OCI-LY7 (cell line): Measurements from ENCODE around the gene LIPH. TPM values are rescaled to one million over a fixed set of nuclear protein-coding genes. Genes with fewer than 3 reads are reported as not detected.

Experiments
- BruUV-seq: library from RNA; stranded (reverse); fragments of 400-500 nt; replicated peaks from 2 replicates; lab custom pipeline; 2021; lab: Mats Ljungman, UMichigan
- CTCF ChIA-PET: fragments of 300-600 bp; sonication (Branson Sonifier 250); formaldehyde crosslinking; loops from one replicate; lab custom pipeline; 2022; ENCODE audit warnings: antibody characterized with exemption; ENCODE audit not compliant: unreplicated experiment; lab: Charles Lee
- POLR2A ChIA-PET: fragments of 300-600 bp; sonication (Branson Sonifier 250); formaldehyde crosslinking; loops from one replicate; lab custom pipeline; 2022; ENCODE audit warnings: antibody characterized with exemption; lab: Charles Lee
- DNase-seq: peaks from one replicate; pipeline ENCODE4 v3.0.0-alpha.2; 2015; ENCODE audit warnings: low spot score
- H2AFZ ChIP-seq: fragments of 200-600 bp; sonication (generic), shearing (Covaris generic); 2 replicates; pipeline ENCODE4 v1.6.1; 2014; ENCODE audit warnings: mild to moderate bottlenecking, antibody characterized with exemption, low read length, moderate library complexity
- H3K27ac ChIP-seq: fragments of 200-600 bp; sonication (generic); 2 replicates; pipeline ENCODE4 v1.5.1; 2014; ENCODE audit warnings: mixed run types, low read depth, mild to moderate bottlenecking, moderate library complexity, low read length, inconsistent platforms; ENCODE audit not compliant: poor library complexity, severe bottlenecking
- H3K36me3 ChIP-seq: fragments of 200-600 bp; sonication (generic); 2 replicates; pipeline ENCODE4 v1.6.1; 2014; ENCODE audit warnings: mild to moderate bottlenecking, antibody characterized with exemption, low read length, moderate library complexity, mixed read lengths; ENCODE audit not compliant: insufficient read depth
- H3K4me1 ChIP-seq: fragments of 200-600 bp; sonication (generic); 2 replicates; pipeline ENCODE4 v1.5.1; 2014; ENCODE audit warnings: mild to moderate bottlenecking, low read length; ENCODE audit not compliant: insufficient read depth, poor library complexity, severe bottlenecking
- H3K4me2 ChIP-seq: fragments of 200-600 bp; sonication (generic); 2 replicates; pipeline ENCODE4 v1.6.1; 2014; ENCODE audit warnings: mild to moderate bottlenecking, low read length
- H3K4me3 ChIP-seq: fragments of 200-600 bp; sonication (generic); 2 replicates; pipeline ENCODE4 v1.5.1; 2014; ENCODE audit warnings: mild to moderate bottlenecking, low read depth, low read length; ENCODE audit not compliant: poor library complexity, severe bottlenecking
- H3K79me2 ChIP-seq: fragments of 200-600 bp; sonication (generic); 2 replicates; pipeline ENCODE4 v1.6.1; 2016; ENCODE audit warnings: low read depth, mild to moderate bottlenecking, low read length, moderate library complexity, mixed read lengths; ENCODE audit not compliant: insufficient read depth
- H3K9me2 ChIP-seq: fragments of 200-600 bp; sonication (generic); 2 replicates; pipeline ENCODE4 v1.6.1; 2016; ENCODE audit warnings: mild to moderate bottlenecking, low read length, mixed read lengths; ENCODE audit not compliant: insufficient read depth
- H3K9me3 ChIP-seq: fragments of 200-600 bp; sonication (generic); 2 replicates; pipeline ENCODE4 v1.6.1; 2014; ENCODE audit warnings: mild to moderate bottlenecking, mixed run types, low read length, mixed read lengths
- H4K20me1 ChIP-seq: fragments of 200-600 bp; sonication (generic); 2 replicates; pipeline ENCODE4 v1.6.1; 2014; ENCODE audit warnings: mild to moderate bottlenecking, antibody characterized with exemption, low read length, moderate library complexity, mixed read lengths; ENCODE audit not compliant: insufficient read depth
- CTCF ChIP-seq: fragments of 200-600 bp; sonication (generic); conservative IDR thresholded peaks from 2 replicates; pipeline ENCODE4 v1.5.1; 2014; ENCODE audit warnings: mild to moderate bottlenecking, antibody characterized with exemption, low read length, moderate library complexity, mixed read lengths
- EZH2phosphoT487 ChIP-seq: fragments of 200-600 bp; sonication (generic); IDR thresholded peaks from 2 replicates; pipeline ENCODE4 v1.6.1; 2018; ENCODE audit warnings: low read depth, borderline replicate concordance, mild to moderate bottlenecking, mixed run types, antibody characterized with exemption, low read length, moderate library complexity, mixed read lengths
- intact Hi-C: fragments of 100-400 bp; cut with micrococcal nuclease; formaldehyde crosslinking; loops from one replicate; pipeline ENCODE4 v1.10.0; 2022; ENCODE audit not compliant: unreplicated experiment
- total RNA-seq, 2 experiments: library from RNA; depleted of rRNA in 1 of 2; stranded (reverse); fragments of >200 nt in 1 of 2; shearing (Covaris generic) in 1 of 2; gene quantifications; 2 replicates each; pipeline ENCODE4 v1.2.3, GENCODE V29; 2014 to 2022

Gene LIPH
- total RNA-seq, 2 experiments from 2014 or later = not detected

GRCh38 chr3:185537369-185537970 is 14.9 kb downstream of the LIPH start:
- Histone ChIP-seq H3K4me2 (peak overlapping the region; percentile 52), H3K27ac (peak overlapping the region; percentile 31), H2AFZ (peak overlapping the region; percentile 92), H3K4me3 (peak overlapping the region; percentile 13), H3K79me2 (no peaks in the 10 kb centered on the region), H3K9me3 (no peaks in the 10 kb centered on the region), H3K4me1 (peaks cover 10% of the 10 kb centered on the region), H3K9me2 (no peaks in the 10 kb centered on the region), H4K20me1 (no peaks in the 10 kb centered on the region), H3K36me3 (no peaks in the 10 kb centered on the region)
- DNase-seq = peak; percentile 48
- ChIA-PET CTCF (no interaction called here), POLR2A (interaction anchor here (0.7 kb wide), 1 partner anchor 828 kb away, joined by 3 read pairs; no protein-coding TSS in a partner anchor)
- no TSS peak for BruUV-seq
- TF ChIP-seq EZH2phosphoT487 = no peak
- TF ChIP-seq CTCF = no peak
- intact Hi-C loops = no loop called here

- Histone ChIP-seq H4K20me1 (no peaks in the 10 kb centered on the region), H2AFZ (no peak overlapping the region), H3K36me3 (no peaks in the 10 kb centered on the region), H3K4me1 (peaks cover 10% of the 10 kb centered on the region), H3K4me3 (no peak overlapping the region), H3K4me2 (no peak overlapping the region), H3K27ac (no peak overlapping the region), H3K9me2 (no peaks in the 10 kb centered on the region), H3K9me3 (no peaks in the 10 kb centered on the region), H3K79me2 (no peaks in the 10 kb centered on the region)
- ChIA-PET POLR2A (no interaction called here), CTCF (no interaction called here)
- no peak for TF ChIP-seq EZH2phosphoT487
- no peak for TF ChIP-seq CTCF
- no peak for DNase-seq
- no TSS peak for BruUV-seq
- intact Hi-C loops = no loop called here
Measured at GRCh38 chr3:185534511-185534910, 17.9 kb downstream of the LIPH start.

- H3K4me2 ChIP-seq = no peak overlapping the region
- DNase-seq = no peak
- intact Hi-C loops = no loop called here
- H3K36me3 ChIP-seq = no peaks in the 10 kb centered on the region
- no peaks in the 10 kb centered on the region for H3K9me2 ChIP-seq
- POLR2A ChIA-PET = interaction anchor here (0.6 kb wide), 1 partner anchor 1668 kb away, joined by 3 read pairs; no protein-coding TSS in a partner anchor
- H3K9me3 ChIP-seq = no peaks in the 10 kb centered on the region
- peaks cover 10% of the 10 kb centered on the region for H3K4me1 ChIP-seq
- no TSS peak for BruUV-seq
- H3K4me3 ChIP-seq = no peak overlapping the region
- H3K27ac ChIP-seq = no peak overlapping the region
- CTCF ChIA-PET = no interaction called here
- no peak overlapping the region for H2AFZ ChIP-seq
- H4K20me1 ChIP-seq = no peaks in the 10 kb centered on the region
- TF ChIP-seq CTCF (no peak), EZH2phosphoT487 (no peak)
- H3K79me2 ChIP-seq = no peaks in the 10 kb centered on the region
Measured at GRCh38 chr3:185532901-185533300, 19.5 kb downstream of the LIPH start.
